SK-N-MC (cell line): ENCODE data around the gene PER2.

ENCODE experiments used
- DNase-seq: peaks from one replicate; pipeline ENCODE4 v3.0.0-alpha.2; 2011; ENCODE audit warnings: low read depth, low spot score
- H3K27ac ChIP-seq: fragments of 200-600 bp; sonication (generic); 2 replicates; pipeline ENCODE4 v1.5.1; 2016; ENCODE audit warnings: mixed run types
- H3K36me3 ChIP-seq: fragments of 200-600 bp; sonication (generic); 2 replicates; pipeline ENCODE4 v1.6.1; 2017; ENCODE audit warnings: antibody characterized with exemption, low read length, mixed read lengths; ENCODE audit not compliant: insufficient read depth
- H3K4me3 ChIP-seq: fragments of 200-600 bp; sonication (generic); 2 replicates; pipeline ENCODE4 v1.5.1; 2016
- H3K9ac ChIP-seq: fragments of 200-600 bp; sonication (generic); 2 replicates; pipeline ENCODE4 v1.8.0; 2017; ENCODE audit warnings: mixed run types, mixed read lengths; ENCODE audit not compliant: insufficient read length
- H3K9me3 ChIP-seq: fragments of 200-600 bp; sonication (generic); 2 replicates; pipeline ENCODE4 v1.6.1; 2017; ENCODE audit warnings: low read depth, mild to moderate bottlenecking, antibody characterized with exemption, low read length, moderate library complexity, mixed read lengths
- EZH2 ChIP-seq: fragments of 200-600 bp; sonication (generic); IDR thresholded peaks from one replicate; pipeline ENCODE4 v1.6.1; 2017; ENCODE audit warnings: antibody characterized with exemption
- FOXP2 ChIP-seq: optimal IDR thresholded peaks from 2 replicates; pipeline ENCODE3; 2011; ENCODE audit warnings: mild to moderate bottlenecking, moderate library complexity; ENCODE audit not compliant: insufficient read depth; ENCODE audit errors: extremely low read length, control extremely low read depth
- POLR2AphosphoS5 ChIP-seq: IDR thresholded peaks from 2 replicates; pipeline ENCODE4 v1.6.1; 2012; ENCODE audit warnings: mild to moderate bottlenecking, low read depth, low read length, borderline replicate concordance

The PER2 gene

DNA sequence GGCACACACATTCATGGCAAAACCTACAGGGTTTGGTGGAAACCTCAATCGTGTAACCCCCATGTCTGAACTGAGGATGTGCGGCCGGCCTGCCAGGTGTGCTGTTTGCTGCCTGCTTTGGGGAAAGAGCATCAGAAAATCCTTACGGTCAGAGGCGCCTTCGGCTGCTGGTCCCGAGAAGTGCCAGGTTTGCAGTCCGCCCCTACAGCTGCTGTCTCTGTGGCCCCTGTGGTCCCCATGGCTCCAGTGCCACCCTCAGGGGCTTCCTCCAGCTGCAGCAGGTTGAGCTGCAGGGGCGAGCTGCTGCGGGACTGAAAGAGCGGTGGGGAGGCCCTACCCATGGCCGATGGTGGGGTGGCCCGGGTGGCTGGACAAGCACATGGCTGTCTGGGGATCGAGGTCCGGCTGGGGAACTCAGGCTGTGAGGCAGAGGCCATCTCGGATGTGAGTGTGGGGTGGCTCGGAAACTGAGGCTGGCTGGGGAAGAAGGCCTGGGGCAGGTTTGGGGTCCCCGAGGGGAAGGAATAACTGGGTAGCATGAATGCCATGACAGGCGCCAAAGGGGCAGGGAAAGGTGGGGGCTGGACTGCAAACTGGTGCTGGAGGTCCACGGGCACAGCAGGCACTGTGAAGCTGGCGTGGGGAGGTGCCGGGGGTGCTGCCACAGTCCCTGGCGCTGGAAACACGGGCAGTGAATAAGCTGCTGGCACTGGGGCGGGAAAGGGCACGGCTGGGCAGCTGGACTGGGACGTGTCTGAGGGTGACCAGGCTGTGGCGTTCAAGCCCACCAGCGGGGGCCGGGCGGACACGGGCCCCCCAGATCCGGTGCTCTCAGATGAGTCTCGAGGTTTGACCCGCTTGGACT lies 35.4 kb downstream of the PER2 start:
- Histone ChIP-seq H3K9ac (no peak overlapping the region), H3K27ac (no peak overlapping the region), H3K4me3 (no peak overlapping the region), H3K36me3 (peaks cover 4% of the 10 kb centered on the region; the same call in 1 of the 2 replicates), H3K9me3 (no peaks in the 10 kb centered on the region)
- DNase-seq = no peak
- TF ChIP-seq POLR2AphosphoS5 = no peak
- no peak for TF ChIP-seq EZH2
- no peak for TF ChIP-seq FOXP2

DNA sequence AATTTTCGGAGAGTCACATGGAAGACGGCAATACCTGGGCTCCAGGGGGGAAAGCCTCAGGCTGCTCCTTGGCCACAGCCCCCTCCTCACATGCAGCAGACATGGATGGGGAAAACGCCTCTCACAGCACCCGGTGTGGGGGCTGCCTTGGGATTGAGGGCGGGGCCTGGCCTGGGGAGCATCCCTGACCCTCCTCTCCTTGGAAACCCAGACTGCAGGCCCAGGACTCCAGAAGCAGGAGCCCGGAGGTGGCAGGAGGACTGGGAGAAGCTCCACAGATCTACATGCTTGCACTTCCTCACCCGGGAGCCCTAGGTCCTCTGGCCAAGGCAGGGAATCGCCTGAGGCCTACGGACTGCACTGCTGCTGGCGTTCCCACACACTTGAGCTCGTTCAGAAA lies 36.4 kb downstream of the PER2 start:
- Histone ChIP-seq H3K9ac (no peak overlapping the region), H3K9me3 (no peaks in the 10 kb centered on the region), H3K36me3 (peaks cover 4% of the 10 kb centered on the region; the same call in 1 of the 2 replicates), H3K4me3 (no peak overlapping the region), H3K27ac (no peak overlapping the region)
- TF ChIP-seq POLR2AphosphoS5 (no peak), FOXP2 (no peak), EZH2 (no peak)
- no peak for DNase-seq

DNA sequence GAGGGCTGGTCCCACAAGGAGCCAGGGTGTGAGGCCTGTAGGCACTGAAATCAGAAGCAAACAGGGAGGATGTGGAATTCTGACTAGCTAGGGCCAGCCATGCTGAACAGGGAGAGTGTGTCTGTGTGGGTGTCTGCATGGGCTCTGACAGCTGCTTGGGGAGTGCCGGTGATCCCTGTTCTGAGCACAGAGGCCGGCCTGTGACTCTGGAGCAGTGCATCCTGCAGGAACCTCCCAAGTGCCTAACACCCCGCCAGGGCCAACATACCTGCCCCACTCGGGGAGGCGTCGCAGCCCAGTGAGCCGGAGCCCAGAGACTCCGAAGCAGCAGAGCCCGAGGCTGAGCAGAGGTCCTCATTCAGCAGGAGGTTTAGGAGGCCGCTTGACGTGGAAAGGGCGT lies 37.1 kb downstream of the PER2 start:
- DNase-seq = no peak
- Histone ChIP-seq H3K4me3 (no peak overlapping the region), H3K27ac (no peak overlapping the region), H3K36me3 (peaks cover 4% of the 10 kb centered on the region; the same call in 1 of the 2 replicates), H3K9ac (no peak overlapping the region), H3K9me3 (no peaks in the 10 kb centered on the region)
- TF ChIP-seq EZH2 = no peak
- no peak for TF ChIP-seq POLR2AphosphoS5
- TF ChIP-seq FOXP2 = no peak

DNA sequence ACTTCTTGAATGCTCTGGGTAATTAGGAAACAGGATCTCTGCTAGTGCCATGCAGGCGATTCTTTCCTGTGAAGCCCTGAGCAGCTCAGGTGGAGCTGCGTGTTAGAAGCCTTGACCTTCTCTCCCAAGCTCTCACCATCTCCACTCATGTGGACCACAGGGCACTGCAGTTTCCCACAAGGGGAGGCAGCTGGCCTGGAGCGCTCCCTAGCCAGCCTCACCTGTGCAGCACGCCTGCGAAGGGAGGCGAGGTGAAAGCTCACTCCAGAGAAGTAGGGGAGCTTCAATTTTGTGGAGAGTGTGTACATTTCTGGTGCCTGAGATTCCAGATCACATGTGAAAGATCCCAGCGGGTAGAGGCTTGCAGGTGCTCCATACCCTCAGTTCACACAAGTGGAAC lies 37.5 kb downstream of the PER2 start:
- H3K9me3 ChIP-seq = no peaks in the 10 kb centered on the region
- H3K27ac ChIP-seq = no peak overlapping the region
- TF ChIP-seq EZH2 (no peak), POLR2AphosphoS5 (no peak), FOXP2 (no peak)
- no peak overlapping the region for H3K9ac ChIP-seq
- DNase-seq = no peak
- H3K36me3 ChIP-seq = peaks cover 4% of the 10 kb centered on the region; the same call in 1 of the 2 replicates
- H3K4me3 ChIP-seq = no peak overlapping the region

DNA sequence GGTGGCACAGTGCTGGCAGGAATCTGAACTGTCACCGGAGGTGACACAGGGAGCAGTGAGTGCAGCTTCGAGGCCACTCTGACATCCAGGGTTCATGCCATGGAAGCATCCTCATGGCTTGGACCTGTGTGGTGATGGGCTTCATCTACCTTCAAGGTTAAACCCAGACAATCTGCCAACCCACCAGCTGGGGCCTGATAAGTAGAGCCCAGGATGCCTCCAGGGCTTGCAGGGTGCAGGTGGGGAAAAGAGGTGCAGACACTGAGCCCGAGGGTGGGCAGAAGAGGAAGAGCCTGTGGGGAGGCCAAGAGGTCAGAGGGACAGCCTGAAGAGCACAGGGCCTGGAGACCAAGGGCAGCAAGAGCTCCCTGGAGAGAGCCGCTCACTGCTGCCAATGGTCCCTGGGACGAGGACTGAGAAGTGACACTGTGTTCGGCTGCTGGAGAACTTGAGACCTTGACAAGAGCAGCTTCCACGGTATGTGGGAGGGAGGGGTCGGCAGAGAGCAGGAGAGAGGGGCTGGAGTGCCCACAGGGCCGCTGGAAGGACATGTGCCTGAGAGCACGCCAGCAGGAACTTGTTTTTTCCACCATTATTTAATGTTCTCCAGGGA lies 40.5 kb downstream of the PER2 start:
- TF ChIP-seq FOXP2 (no peak), EZH2 (no peak), POLR2AphosphoS5 (no peak)
- no peak for DNase-seq
- Histone ChIP-seq H3K27ac (no peak overlapping the region), H3K9me3 (no peaks in the 10 kb centered on the region), H3K36me3 (no peaks in the 10 kb centered on the region; the same call in 1 of the 2 replicates), H3K4me3 (no peak overlapping the region), H3K9ac (no peak overlapping the region)

DNA sequence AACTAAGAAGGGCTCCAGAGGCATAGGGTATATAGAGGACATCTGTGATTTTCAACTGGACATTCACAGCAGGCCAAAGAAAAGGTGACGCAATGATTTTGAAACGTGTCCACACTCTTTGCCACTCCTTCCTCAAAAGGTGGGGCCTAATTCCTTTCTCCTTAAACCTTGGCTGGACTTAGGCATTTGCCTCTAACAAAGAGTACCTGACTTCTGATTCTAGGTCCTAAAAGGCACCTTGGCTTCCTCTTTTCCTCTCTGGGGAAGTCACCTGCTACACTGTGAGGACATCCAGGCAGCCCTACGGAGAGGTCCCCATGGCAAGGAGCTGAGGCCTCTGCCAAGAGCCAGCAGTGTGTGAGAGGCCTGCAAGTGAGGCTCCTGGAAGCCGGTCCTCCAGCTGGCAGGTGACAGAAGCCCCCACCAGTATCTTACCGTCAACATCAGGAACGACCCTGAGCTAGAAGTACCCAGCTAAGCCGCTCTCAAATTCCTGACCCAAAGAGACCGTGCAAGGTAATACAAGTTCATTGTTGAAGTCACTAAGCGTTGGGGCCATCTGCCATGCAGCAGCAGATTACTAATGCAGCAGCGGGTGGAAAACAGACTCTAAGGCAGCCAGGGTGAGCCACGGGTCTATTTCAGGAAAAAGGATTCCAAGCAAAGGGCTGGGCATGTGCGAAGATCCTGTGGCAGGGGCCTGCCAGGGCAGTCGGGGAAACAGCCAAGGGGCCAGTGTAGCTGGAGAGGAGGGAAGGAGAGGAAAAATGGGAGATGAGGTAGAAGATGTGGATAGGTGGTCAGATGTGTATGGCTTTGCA lies 41.2 kb downstream of the PER2 start:
- Histone ChIP-seq H3K27ac (no peak overlapping the region), H3K9me3 (no peaks in the 10 kb centered on the region), H3K9ac (no peak overlapping the region)

DNA sequence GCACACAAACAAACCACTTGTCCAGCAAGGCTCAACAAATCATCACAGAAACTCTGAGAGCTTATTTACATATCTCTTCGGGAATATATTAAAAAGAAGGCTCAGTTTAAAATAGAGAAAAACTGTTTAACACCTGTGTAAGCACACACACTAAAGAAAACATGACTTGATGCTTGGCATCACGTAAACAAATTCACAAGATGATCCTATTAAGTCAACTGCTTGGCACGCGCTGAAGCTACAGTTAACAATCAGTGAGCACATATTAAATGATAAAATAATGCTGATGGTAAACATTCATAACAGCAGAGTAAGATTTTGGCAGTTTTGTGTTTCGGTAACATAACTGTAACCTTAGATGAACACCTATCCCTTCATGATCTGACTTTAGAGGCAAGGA lies 44.3 kb downstream of the PER2 start:
- no peaks in the 10 kb centered on the region for H3K9me3 ChIP-seq
- H3K27ac ChIP-seq = no peak overlapping the region
- no peak overlapping the region for H3K4me3 ChIP-seq
- TF ChIP-seq POLR2AphosphoS5 (no peak), FOXP2 (no peak), EZH2 (no peak)
- no peak for DNase-seq
- H3K36me3 ChIP-seq = no peaks in the 10 kb centered on the region
- H3K9ac ChIP-seq = no peak overlapping the region

More for the DNA sequence above, 41.2 kb downstream of the PER2 start:
- no peak for DNase-seq
- no peak overlapping the region for H3K4me3 ChIP-seq
- TF ChIP-seq POLR2AphosphoS5 (no peak), EZH2 (no peak), FOXP2 (no peak)
- no peaks in the 10 kb centered on the region; the same call in 1 of the 2 replicates for H3K36me3 ChIP-seq
